WTC11 (cell line): ENCODE measurements around the gene BHLHE23. TPM values are rescaled to one million over a fixed set of nuclear protein-coding genes. Genes with fewer than 3 reads are reported as not detected.

ENCODE experiments used
- ATAC-seq: fragments of 200-7000 bp; cut with Tn5 transposase; 2 replicates; pipeline ENCODE4 v1.10.0; 2021; ENCODE audit warnings: mild to moderate bottlenecking, moderate library complexity
- CTCF ChIA-PET: fragments of 300-600 bp; sonication (Branson Sonifier 250); formaldehyde crosslinking; loops from one replicate; lab custom pipeline; 2021; ENCODE audit warnings: antibody characterized with exemption; lab: Charles Lee
- POLR2A ChIA-PET: fragments of 350-600 bp; sonication (Branson Sonifier 250); formaldehyde crosslinking; loops from one replicate; lab custom pipeline; 2021; ENCODE audit warnings: antibody characterized with exemption; lab: Charles Lee
- DNase-seq: peaks from one replicate; pipeline ENCODE4 v3.0.0; 2021; ENCODE audit warnings: low spot score
- H3K27ac Mint-ChIP-seq: 2 replicates; pipeline ENCODE4 v1.8.0; 2021; ENCODE audit warnings: mixed read lengths
- H3K27me3 Mint-ChIP-seq: 2 replicates; pipeline ENCODE4 v1.8.0; 2021; ENCODE audit warnings: low read depth, mild to moderate bottlenecking, moderate library complexity, mixed read lengths
- H3K36me3 Mint-ChIP-seq: 2 replicates; pipeline ENCODE4 v1.8.0; 2021; ENCODE audit warnings: mixed read lengths
- H3K4me1 Mint-ChIP-seq: 2 replicates; pipeline ENCODE4 v1.8.0; 2022; ENCODE audit warnings: mixed read lengths
- H3K4me3 Mint-ChIP-seq: 2 replicates; pipeline ENCODE4 v1.8.0; 2021; ENCODE audit warnings: mild to moderate bottlenecking, moderate library complexity, mixed read lengths
- H3K9me3 Mint-ChIP-seq: 2 replicates; pipeline ENCODE4 v1.8.0; 2021; ENCODE audit warnings: mixed read lengths
- AR ChIP-seq: fragments of 250-450 bp; sonication (Bioruptor Pico); IDR thresholded peaks from 2 replicates; pipeline ENCODE4 v1.9.0; 2021; ENCODE audit warnings: mild to moderate bottlenecking
- CREM ChIP-seq: sonication (generic); formaldehyde crosslinking; IDR thresholded peaks from 2 replicates; pipeline ENCODE4 v1.8.1; 2022; ENCODE audit warnings: mild to moderate bottlenecking, missing genetic modification reagents, moderate library complexity
- EMX1 ChIP-seq: fragments of 250-450 bp; sonication (Bioruptor Pico); IDR thresholded peaks from 2 replicates; pipeline ENCODE4 v1.8.0; 2021; ENCODE audit warnings: mild to moderate bottlenecking
- ERG ChIP-seq: fragments of 250-450 bp; sonication (Bioruptor Pico); IDR thresholded peaks from 2 replicates; pipeline ENCODE4 v1.8.0; 2021; ENCODE audit warnings: mild to moderate bottlenecking
- GTF2I ChIP-seq: fragments of 250-450 bp; sonication (Bioruptor Pico); conservative IDR thresholded peaks from 2 replicates; pipeline ENCODE4 v1.4.0; 2021; ENCODE audit warnings: mild to moderate bottlenecking
- IRF2 ChIP-seq: sonication (generic); formaldehyde crosslinking; IDR thresholded peaks from 2 replicates; pipeline ENCODE4 v1.8.0; 2022; ENCODE audit warnings: low read depth, missing genetic modification reagents, borderline replicate concordance
- JUN ChIP-seq: sonication (generic); formaldehyde crosslinking; IDR thresholded peaks from 2 replicates; pipeline ENCODE4 v1.8.0; 2023; ENCODE audit warnings: mild to moderate bottlenecking, missing genetic modification reagents
- MYBL2 ChIP-seq: sonication (generic); formaldehyde crosslinking; IDR thresholded peaks from 2 replicates; pipeline ENCODE4 v1.8.1; 2023; ENCODE audit warnings: mild to moderate bottlenecking, moderate library complexity, missing genetic modification reagents
- NFE2L1 ChIP-seq: sonication (generic); formaldehyde crosslinking; IDR thresholded peaks from 2 replicates; pipeline ENCODE4 v1.8.1; 2023; ENCODE audit warnings: missing genetic modification reagents
- NFYB ChIP-seq: sonication (generic); formaldehyde crosslinking; conservative IDR thresholded peaks from 2 replicates; pipeline ENCODE4 v1.8.0; 2022; ENCODE audit warnings: low read depth, missing genetic modification reagents
- OVOL2 ChIP-seq: fragments of 250-450 bp; sonication (Bioruptor Pico); IDR thresholded peaks from 2 replicates; pipeline ENCODE4 v1.9.0; 2021; ENCODE audit warnings: mild to moderate bottlenecking, borderline replicate concordance
- TCF7 ChIP-seq: sonication (generic); formaldehyde crosslinking; IDR thresholded peaks from 2 replicates; pipeline ENCODE4 v1.8.0; 2022; ENCODE audit warnings: mild to moderate bottlenecking, low read depth, missing genetic modification reagents, moderate library complexity
- TEAD1 ChIP-seq: sonication (generic); formaldehyde crosslinking; IDR thresholded peaks from 2 replicates; pipeline ENCODE4 v1.8.0; 2022; ENCODE audit warnings: mild to moderate bottlenecking, missing genetic modification reagents
- TEAD4 ChIP-seq: sonication (generic); formaldehyde crosslinking; IDR thresholded peaks from 2 replicates; pipeline ENCODE4 v1.8.0; 2022; ENCODE audit warnings: mild to moderate bottlenecking, missing genetic modification reagents
- ZNF263 ChIP-seq: sonication (generic); formaldehyde crosslinking; IDR thresholded peaks from 2 replicates; pipeline ENCODE4 v1.8.1; 2022; ENCODE audit warnings: low read depth, mild to moderate bottlenecking, moderate library complexity, missing genetic modification reagents
- ZNF416 ChIP-seq: fragments of 250-450 bp; sonication (Bioruptor Pico); IDR thresholded peaks from 2 replicates; pipeline ENCODE4 v1.9.0; 2021; ENCODE audit warnings: mild to moderate bottlenecking, inconsistent platforms
- ZNF425 ChIP-seq: fragments of 250-450 bp; sonication (Bioruptor Pico); conservative IDR thresholded peaks from 2 replicates; pipeline ENCODE4 v1.9.0; 2021; ENCODE audit warnings: mild to moderate bottlenecking
- total RNA-seq: library from RNA; stranded (reverse); gene quantifications from 3 replicates; pipeline ENCODE4 v1.2.3, GENCODE V29; 2021
- TF ChIP-seq, protein P1 (sequence below): sonication (generic); formaldehyde crosslinking; IDR thresholded peaks from 2 replicates; pipeline ENCODE4 v1.8.1; 2023; ENCODE audit warnings: mild to moderate bottlenecking, missing genetic modification reagents
- TF ChIP-seq, protein P2 (sequence below): sonication (generic); formaldehyde crosslinking; IDR thresholded peaks from 2 replicates; pipeline ENCODE4 v1.8.0; 2022; ENCODE audit warnings: mild to moderate bottlenecking, missing genetic modification reagents
- TF ChIP-seq, protein P3 (sequence below): sonication (generic); formaldehyde crosslinking; IDR thresholded peaks from 2 replicates; pipeline ENCODE4 v1.8.0; 2022; ENCODE audit warnings: mild to moderate bottlenecking, missing genetic modification reagents

The BHLHE23 gene
- total RNA-seq, 1 experiment from 2014 or later = 1.3 TPM

DNA sequence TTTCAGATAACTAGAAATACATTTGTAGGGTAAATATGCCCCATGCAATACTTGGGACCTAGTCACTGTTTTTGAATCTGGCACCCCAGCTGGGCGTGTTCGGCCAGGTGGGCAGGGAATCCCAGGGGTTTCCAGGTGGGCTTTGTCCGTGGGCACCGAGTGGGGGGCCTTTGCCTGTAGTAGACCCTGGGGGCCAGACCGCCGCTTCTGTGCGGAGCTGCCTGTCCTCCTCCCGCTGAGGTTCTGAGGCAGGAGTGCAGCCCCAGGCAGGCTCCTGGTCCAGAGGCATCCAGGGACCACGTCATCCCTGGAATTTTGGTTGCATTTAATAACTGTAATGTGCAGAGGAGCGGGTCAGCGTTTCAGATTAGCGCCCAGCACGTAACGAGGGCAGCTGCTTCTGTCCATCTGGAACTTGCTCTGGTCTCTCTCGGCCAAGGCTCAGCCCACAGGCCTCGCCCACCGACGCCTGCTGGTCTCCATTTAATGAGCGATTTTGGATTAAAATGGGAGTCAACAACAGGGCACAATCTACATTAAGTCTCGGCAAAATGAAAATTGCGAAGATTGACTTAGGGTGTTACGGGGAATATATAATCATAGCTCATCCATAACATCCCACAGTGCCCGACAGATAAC lies 12.8 kb downstream of the BHLHE23 start:
- TF ChIP-seq, protein P1, sequence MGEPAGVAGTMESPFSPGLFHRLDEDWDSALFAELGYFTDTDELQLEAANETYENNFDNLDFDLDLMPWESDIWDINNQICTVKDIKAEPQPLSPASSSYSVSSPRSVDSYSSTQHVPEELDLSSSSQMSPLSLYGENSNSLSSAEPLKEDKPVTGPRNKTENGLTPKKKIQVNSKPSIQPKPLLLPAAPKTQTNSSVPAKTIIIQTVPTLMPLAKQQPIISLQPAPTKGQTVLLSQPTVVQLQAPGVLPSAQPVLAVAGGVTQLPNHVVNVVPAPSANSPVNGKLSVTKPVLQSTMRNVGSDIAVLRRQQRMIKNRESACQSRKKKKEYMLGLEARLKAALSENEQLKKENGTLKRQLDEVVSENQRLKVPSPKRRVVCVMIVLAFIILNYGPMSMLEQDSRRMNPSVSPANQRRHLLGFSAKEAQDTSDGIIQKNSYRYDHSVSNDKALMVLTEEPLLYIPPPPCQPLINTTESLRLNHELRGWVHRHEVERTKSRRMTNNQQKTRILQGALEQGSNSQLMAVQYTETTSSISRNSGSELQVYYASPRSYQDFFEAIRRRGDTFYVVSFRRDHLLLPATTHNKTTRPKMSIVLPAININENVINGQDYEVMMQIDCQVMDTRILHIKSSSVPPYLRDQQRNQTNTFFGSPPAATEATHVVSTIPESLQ = no peak
- TF ChIP-seq TEAD1 (no peak), ZNF425 (CRISPR knock-in tag) (no peak), NFE2L1 (CRISPR knock-in tag) (no peak), TEAD4 (CRISPR knock-in tag) (no peak), JUN (CRISPR knock-in tag) (no peak), TCF7 (CRISPR knock-in tag) (no peak), AR (CRISPR knock-in tag) (no peak), ZNF263 (CRISPR knock-in tag) (no peak), GTF2I (CRISPR knock-in tag) (no peak), OVOL2 (CRISPR knock-in tag) (no peak)
- TF ChIP-seq, protein P2, sequence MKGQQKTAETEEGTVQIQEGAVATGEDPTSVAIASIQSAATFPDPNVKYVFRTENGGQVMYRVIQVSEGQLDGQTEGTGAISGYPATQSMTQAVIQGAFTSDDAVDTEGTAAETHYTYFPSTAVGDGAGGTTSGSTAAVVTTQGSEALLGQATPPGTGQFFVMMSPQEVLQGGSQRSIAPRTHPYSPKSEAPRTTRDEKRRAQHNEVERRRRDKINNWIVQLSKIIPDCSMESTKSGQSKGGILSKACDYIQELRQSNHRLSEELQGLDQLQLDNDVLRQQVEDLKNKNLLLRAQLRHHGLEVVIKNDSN (CRISPR knock-in tag) = no peak
- TF ChIP-seq, protein P3, sequence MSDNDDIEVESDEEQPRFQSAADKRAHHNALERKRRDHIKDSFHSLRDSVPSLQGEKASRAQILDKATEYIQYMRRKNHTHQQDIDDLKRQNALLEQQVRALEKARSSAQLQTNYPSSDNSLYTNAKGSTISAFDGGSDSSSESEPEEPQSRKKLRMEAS (CRISPR knock-in tag) = no peak
- H3K4me1 Mint-ChIP-seq = peaks cover 5% of the 10 kb centered on the region; the same call in 1 of the 2 replicates
- no peak overlapping the region for H3K4me3 Mint-ChIP-seq
- peaks cover 8% of the 10 kb centered on the region for H3K27me3 Mint-ChIP-seq
- ChIA-PET CTCF (interaction anchor here (0.9 to 2.8 kb wide), 4 partner anchors 8 to 93 kb away, joined by 3 to 19 read pairs (median 4); no protein-coding TSS in a partner anchor), POLR2A (no interaction called here)
- no peaks in the 10 kb centered on the region for H3K9me3 Mint-ChIP-seq
- no peak overlapping the region for H3K27ac Mint-ChIP-seq
- no peak for DNase-seq
- H3K36me3 Mint-ChIP-seq = no peaks in the 10 kb centered on the region
- ATAC-seq = no peak

- CTCF ChIA-PET = interaction anchor here (1.3 to 1.9 kb wide), 2 partner anchors 10 to 12 kb away, joined by 3 to 7 read pairs; no protein-coding TSS in a partner anchor
- Mint-ChIP-seq H3K9me3 (no peaks in the 10 kb centered on the region), H3K4me1 (peaks cover 4% of the 10 kb centered on the region), H3K27me3 (no peaks in the 10 kb centered on the region; the same call in 1 of the 2 replicates), H3K4me3 (no peak overlapping the region), H3K36me3 (no peaks in the 10 kb centered on the region), H3K27ac (no peak overlapping the region)
- ATAC-seq (no peak), DNase-seq (no peak)
- POLR2A ChIA-PET = no interaction called here
- no peak for TF ChIP-seq ZNF416 (CRISPR knock-in tag)
- no peak for TF ChIP-seq NFYB (CRISPR knock-in tag)
- no peak for TF ChIP-seq MYBL2 (CRISPR knock-in tag)
- no peak for TF ChIP-seq IRF2
- no peak for TF ChIP-seq EMX1 (CRISPR knock-in tag)
- TF ChIP-seq CREM (CRISPR knock-in tag) = no peak
- no peak for TF ChIP-seq ERG (CRISPR knock-in tag)
Measured at GRCh38 chr20:62991863-62992262, 14.9 kb downstream of the BHLHE23 start.
